ENCODE data around the gene HM13. TPM values are rescaled to one million over a fixed set of nuclear protein-coding genes. Genes with fewer than 3 reads are reported as not detected.
A peak's percentile ranks its signal among the peaks of the same experiment; 100 is the strongest.

HM13 gene
- total RNA-seq, 2 donors from 2014 or later: 73.2 to 79.4 TPM

DNA sequence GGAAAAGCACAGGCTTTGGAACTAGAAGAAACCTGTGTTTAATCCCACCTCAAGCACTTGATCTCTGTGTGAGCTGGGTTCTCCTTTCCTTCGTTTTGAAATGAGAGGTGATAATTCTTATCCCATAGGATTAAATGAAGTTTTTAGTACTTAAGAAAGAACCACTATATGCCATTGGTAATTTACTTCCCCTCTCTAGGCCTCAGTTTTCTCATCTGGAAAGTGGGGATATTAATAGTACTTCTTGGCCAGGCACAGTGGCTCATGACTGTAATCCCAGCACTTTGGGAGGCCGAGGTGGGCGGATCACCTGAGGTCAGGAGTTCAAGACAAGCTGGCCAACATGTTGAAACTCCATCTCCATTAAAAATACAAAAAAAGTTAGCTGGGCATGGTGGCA, 25.1 kb upstream of the HM13 start:
- no peak for ATAC-seq
- intact Hi-C loops (cut with DNase I): no loop called here

DNA sequence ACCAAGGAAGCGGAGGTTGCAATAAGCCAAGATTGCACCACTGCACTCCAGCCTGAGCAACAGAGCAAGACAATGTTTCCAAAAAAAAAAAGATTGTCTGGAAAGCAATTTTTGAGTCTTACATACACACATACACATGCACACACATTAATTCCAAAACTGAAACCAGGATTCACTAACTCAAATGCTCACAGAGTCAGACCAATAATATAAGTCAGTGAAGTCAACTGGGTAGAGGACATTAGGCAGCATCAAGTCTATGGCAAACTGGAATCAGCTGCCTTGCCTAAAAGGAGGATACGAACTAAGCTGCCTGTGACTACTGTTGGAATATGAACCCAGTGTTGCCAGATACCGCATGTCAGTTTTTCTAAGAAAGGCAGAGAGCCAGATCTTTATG, 23.5 kb upstream of the HM13 start:
- H3K36me3 ChIP-seq (replicated peaks in 1 of 2; ENCODE audit: insufficient read depth in 1 of 2, low read depth in 2 of 2): no peaks in the 10 kb centered on the region
- no peak overlapping the region for H3K4me3 ChIP-seq
- H3K27ac ChIP-seq: no peak overlapping the region
- TF ChIP-seq, protein P1, sequence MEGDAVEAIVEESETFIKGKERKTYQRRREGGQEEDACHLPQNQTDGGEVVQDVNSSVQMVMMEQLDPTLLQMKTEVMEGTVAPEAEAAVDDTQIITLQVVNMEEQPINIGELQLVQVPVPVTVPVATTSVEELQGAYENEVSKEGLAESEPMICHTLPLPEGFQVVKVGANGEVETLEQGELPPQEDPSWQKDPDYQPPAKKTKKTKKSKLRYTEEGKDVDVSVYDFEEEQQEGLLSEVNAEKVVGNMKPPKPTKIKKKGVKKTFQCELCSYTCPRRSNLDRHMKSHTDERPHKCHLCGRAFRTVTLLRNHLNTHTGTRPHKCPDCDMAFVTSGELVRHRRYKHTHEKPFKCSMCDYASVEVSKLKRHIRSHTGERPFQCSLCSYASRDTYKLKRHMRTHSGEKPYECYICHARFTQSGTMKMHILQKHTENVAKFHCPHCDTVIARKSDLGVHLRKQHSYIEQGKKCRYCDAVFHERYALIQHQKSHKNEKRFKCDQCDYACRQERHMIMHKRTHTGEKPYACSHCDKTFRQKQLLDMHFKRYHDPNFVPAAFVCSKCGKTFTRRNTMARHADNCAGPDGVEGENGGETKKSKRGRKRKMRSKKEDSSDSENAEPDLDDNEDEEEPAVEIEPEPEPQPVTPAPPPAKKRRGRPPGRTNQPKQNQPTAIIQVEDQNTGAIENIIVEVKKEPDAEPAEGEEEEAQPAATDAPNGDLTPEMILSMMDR (IDR thresholded peaks at IDR 0.05): no peak
- TF ChIP-seq POLR2A (IDR thresholded peaks at IDR 0.05): no peak
- intact Hi-C loops (cut with DNase I): no loop called here
- no peaks in the 10 kb centered on the region for H3K27me3 ChIP-seq
- no peaks in the 10 kb centered on the region for H3K9me3 ChIP-seq
- DNase-seq (no peak), ATAC-seq (no peak)
- peaks cover 4% of the 10 kb centered on the region for H3K4me1 ChIP-seq
- WGBS, 2 donors: 86 to 90% methylated on average over 3 of the region's 3 CpGs

More for the DNA sequence above, 25.1 kb upstream of the HM13 start:
- Histone ChIP-seq H3K9me3 (no peaks in the 10 kb centered on the region), H3K4me3 (no peak overlapping the region), H3K36me3 (replicated peaks in 1 of 2; ENCODE audit: insufficient read depth in 1 of 2, low read depth in 2 of 2) (no peaks in the 10 kb centered on the region), H3K27ac (no peak overlapping the region), H3K27me3 (peaks cover 0 to 3% of the 10 kb centered on the region in 2 donors), H3K4me1 (peaks cover 10% of the 10 kb centered on the region)
- TF ChIP-seq POLR2A (IDR thresholded peaks at IDR 0.05): no peak
- TF ChIP-seq, protein P1 (IDR thresholded peaks at IDR 0.05): no peak
- no peak for DNase-seq
- 70 to 74% methylated on average over 3 of the region's 3 CpGs for WGBS, 2 donors

DNA sequence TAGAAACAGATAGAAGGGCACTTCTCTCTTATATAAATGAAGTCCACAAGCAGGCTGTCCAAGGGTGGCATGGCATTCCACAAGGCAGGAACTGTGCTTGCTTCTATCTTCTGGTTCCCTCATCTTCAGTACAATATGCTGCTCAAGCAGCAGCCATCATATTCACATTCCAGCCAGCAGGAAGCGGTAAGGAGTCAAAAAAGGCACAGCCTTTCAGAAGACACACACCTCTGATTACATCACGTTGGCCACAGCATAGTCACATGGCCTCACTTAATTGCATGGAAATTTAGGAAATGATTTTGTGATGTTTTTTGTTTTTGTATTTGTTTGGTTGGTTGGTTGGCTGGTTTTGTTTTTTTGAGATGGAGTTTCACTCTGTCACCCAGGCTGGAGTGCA, 20.1 kb upstream of the HM13 start:
- DNase-seq: peak in 1 of 4 donors; percentile 33
- Histone ChIP-seq H3K36me3 (replicated peaks in 1 of 2; ENCODE audit: insufficient read depth in 1 of 2, low read depth in 2 of 2) (no peaks in the 10 kb centered on the region), H3K27ac (no peak overlapping the region), H3K4me1 (peaks cover 10% of the 10 kb centered on the region), H3K4me3 (no peak overlapping the region), H3K27me3 (no peaks in the 10 kb centered on the region), H3K9me3 (no peaks in the 10 kb centered on the region)
- ATAC-seq: no peak
- 37 to 50% methylated on average over 2 of the region's 2 CpGs for WGBS, 2 donors
- intact Hi-C loops (cut with DNase I): no loop called here
- TF ChIP-seq, protein P1 (IDR thresholded peaks at IDR 0.05): peak in 3 of 7 experiments; percentile 23 to 26 (median 23)
- no peak for TF ChIP-seq POLR2A (IDR thresholded peaks at IDR 0.05)

DNA sequence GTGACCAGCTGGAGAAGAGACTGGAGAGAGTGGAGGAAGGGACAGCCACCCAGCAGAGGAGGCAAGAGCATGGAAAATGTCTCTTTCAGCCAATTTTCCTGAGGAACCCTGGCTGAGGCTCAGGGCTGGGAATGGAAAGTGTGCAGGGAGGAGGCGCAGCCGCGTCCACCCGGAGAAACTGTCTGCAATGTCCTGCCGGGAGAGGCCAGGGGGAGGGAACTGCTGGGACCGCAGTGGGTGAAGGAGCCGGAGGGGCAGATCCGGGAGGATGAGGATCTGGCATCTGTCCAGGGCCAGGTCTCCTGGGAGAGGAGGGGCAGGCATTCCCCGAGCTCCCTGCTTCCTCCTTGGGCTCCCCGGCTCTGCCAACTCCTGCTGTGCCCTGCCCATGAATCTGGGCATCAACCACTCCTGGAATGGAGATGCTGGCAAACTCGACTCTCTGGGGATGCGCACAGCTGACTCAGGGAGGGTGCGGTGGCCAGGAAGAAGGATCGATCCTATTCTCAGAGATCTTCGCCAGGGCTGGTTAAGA, 17.4 kb upstream of the HM13 start:
- no peaks in the 10 kb centered on the region for H3K27me3 ChIP-seq
- intact Hi-C loops (cut with DNase I): no loop called here
- peak; percentile 23 to 47 (median 28) for DNase-seq
- H3K36me3 ChIP-seq (replicated peaks in 1 of 2; ENCODE audit: insufficient read depth in 1 of 2, low read depth in 2 of 2): no peaks in the 10 kb centered on the region
- peak; percentile 35 for ATAC-seq
- TF ChIP-seq POLR2A (IDR thresholded peaks at IDR 0.05): no peak
- TF ChIP-seq, protein P1 (IDR thresholded peaks at IDR 0.05): no peak
- H3K4me1 ChIP-seq: peaks cover 10% of the 10 kb centered on the region
- H3K9me3 ChIP-seq: no peaks in the 10 kb centered on the region
- no peak overlapping the region for H3K4me3 ChIP-seq
- H3K27ac ChIP-seq: no peak overlapping the region
- WGBS, 2 donors: 35 to 44% methylated on average over 13 to 15 of the region's 15 CpGs
